PFSK-1 (cell line): ENCODE data around the gene SNX10.

ENCODE experiments used
- POLR2AphosphoS5 ChIP-seq: IDR thresholded peaks from 2 replicates; pipeline ENCODE4 v1.6.1; 2012; ENCODE audit warnings: low read depth, mild to moderate bottlenecking, control low read depth, low read length, moderate library complexity
- TF ChIP-seq, protein P1 (sequence below), 2 experiments: IDR thresholded peaks; 2 replicates each; pipeline versions ENCODE4 v1.6.1 to v1.8.0; 2011 to 2012; ENCODE audit warnings: low read depth in 2 of 2, low read length in 2 of 2, control low read depth in 1 of 2, inconsistent platforms in 1 of 2, mild to moderate bottlenecking in 1 of 2, moderate library complexity in 1 of 2; ENCODE audit not compliant: insufficient read depth in 1 of 2

DNA sequence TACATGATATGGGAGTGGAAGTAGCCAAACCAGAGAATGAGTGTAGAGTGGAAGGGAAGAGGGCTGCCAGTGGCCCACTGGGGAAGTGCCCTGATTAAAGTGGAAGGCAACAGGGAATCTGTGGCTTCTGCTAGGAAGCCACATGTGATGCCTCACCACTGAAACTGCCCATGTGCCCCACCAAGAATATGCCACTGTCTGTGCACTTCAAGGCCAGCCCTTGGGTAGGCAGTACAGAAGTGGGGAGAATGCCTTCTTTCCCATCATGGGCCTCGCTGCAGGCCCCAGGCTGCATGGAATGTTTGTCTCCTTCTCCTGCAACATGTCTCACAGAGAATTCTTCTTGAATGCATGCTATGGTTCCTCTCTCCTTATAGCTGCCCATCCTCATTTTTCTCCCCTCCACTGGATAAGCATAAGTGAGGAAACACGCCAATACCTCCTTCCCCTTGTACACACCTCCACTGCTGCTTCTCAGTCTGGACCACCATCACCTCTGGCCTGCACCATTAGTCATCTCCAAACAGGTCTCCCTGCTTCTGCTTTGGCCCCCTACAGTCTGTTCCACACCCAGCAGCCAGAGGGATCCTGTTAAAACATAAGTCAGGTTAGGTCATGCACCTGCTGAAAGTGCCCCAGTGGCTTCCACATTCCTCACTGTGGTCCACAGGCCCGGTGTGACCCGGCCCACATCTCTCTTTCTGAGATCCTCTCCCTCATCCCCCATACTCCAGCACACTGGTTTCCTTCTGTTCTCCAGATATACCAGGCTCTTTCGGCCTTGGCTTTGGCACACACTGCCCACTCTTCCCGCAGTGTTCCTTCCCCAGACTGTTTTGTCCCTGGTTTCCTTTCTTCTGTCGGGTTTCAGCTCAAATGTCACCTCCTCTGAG is 37.1 kb downstream of the SNX10 start:
- no peak for TF ChIP-seq POLR2AphosphoS5
- TF ChIP-seq, protein P1, sequence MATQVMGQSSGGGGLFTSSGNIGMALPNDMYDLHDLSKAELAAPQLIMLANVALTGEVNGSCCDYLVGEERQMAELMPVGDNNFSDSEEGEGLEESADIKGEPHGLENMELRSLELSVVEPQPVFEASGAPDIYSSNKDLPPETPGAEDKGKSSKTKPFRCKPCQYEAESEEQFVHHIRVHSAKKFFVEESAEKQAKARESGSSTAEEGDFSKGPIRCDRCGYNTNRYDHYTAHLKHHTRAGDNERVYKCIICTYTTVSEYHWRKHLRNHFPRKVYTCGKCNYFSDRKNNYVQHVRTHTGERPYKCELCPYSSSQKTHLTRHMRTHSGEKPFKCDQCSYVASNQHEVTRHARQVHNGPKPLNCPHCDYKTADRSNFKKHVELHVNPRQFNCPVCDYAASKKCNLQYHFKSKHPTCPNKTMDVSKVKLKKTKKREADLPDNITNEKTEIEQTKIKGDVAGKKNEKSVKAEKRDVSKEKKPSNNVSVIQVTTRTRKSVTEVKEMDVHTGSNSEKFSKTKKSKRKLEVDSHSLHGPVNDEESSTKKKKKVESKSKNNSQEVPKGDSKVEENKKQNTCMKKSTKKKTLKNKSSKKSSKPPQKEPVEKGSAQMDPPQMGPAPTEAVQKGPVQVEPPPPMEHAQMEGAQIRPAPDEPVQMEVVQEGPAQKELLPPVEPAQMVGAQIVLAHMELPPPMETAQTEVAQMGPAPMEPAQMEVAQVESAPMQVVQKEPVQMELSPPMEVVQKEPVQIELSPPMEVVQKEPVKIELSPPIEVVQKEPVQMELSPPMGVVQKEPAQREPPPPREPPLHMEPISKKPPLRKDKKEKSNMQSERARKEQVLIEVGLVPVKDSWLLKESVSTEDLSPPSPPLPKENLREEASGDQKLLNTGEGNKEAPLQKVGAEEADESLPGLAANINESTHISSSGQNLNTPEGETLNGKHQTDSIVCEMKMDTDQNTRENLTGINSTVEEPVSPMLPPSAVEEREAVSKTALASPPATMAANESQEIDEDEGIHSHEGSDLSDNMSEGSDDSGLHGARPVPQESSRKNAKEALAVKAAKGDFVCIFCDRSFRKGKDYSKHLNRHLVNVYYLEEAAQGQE (IDR thresholded peaks at IDR 0.05; ENCODE audit: insufficient read depth in 1 of 2, low read depth in 2 of 2, low read length in 2 of 2): no peak
